ENCODE measurements around the gene SVOP.
A peak's percentile ranks its signal among the peaks of the same experiment; 100 is the strongest.
"Not testable (repeated sequence)": the region's sequence is repeated elsewhere in the genome, so short reads cannot be mapped to it uniquely, and the experiment has no call there.

The SVOP gene, protein sequence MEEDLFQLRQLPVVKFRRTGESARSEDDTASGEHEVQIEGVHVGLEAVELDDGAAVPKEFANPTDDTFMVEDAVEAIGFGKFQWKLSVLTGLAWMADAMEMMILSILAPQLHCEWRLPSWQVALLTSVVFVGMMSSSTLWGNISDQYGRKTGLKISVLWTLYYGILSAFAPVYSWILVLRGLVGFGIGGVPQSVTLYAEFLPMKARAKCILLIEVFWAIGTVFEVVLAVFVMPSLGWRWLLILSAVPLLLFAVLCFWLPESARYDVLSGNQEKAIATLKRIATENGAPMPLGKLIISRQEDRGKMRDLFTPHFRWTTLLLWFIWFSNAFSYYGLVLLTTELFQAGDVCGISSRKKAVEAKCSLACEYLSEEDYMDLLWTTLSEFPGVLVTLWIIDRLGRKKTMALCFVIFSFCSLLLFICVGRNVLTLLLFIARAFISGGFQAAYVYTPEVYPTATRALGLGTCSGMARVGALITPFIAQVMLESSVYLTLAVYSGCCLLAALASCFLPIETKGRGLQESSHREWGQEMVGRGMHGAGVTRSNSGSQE

DNA sequence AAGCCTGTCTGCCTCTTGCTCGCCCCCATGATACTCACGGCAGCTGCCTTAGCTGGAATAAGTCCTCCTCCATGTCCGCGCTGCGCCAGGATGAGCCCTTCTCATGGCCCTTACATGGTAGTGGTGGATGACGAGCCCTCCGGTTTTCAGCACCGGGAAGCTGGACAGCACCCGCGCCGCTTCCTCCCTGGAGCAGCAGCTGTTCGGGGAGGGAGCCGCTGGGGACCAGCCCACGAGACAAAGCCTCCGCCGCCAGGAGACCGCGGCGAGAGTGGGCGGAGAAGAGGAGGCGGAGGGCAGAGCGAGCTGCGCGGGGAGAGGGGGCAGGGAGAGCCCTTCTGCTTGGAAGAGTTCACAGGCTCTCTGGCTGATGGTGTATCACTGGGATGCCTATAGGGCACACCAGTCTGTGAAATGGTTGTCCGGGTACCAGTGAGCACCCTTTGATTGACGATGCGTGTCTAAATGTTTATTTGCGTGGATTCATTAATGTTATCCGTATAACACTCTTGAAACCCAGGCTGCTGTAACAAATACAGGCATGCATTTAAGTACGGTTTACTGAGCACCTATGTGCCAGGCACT lies at the start of gene SVOP:
SVOP (minus strand) TSS at position 273 of the 585 bp plus-strand sequence; CDS start at position 73, 200 bp downstream.
- no peaks in the 10 kb centered on the region for H3K36me3 Mint-ChIP-seq
- H3K4me1 Mint-ChIP-seq = no peaks in the 10 kb centered on the region
- peaks cover 11% of the 10 kb centered on the region for H3K27me3 Mint-ChIP-seq
- H3K27ac Mint-ChIP-seq = no peak within 1 kb of the TSS
- no peaks in the 10 kb centered on the region for H3K9me3 Mint-ChIP-seq
- DNase-seq (ENCODE audit: low spot score in 2 of 2) = peak in 1 of 2 donors; percentile 17
- no peak within 1 kb of the TSS for H3K4me3 Mint-ChIP-seq
- peak; percentile 34 for ATAC-seq (ENCODE audit: low read depth)

GRCh38 chr12:109069307-109070271 lies 48.7 kb upstream of the SVOP start:
- Mint-ChIP-seq H3K4me1 (no peaks in the 10 kb centered on the region), H3K27me3 (no peaks in the 10 kb centered on the region), H3K36me3 (peaks cover 35% of the 10 kb centered on the region), H3K27ac (peak overlapping the region; percentile 29), H3K9me3 (no peaks in the 10 kb centered on the region), H3K4me3 (no peak overlapping the region)
- DNase-seq (ENCODE audit: low spot score in 2 of 2) (no peak), ATAC-seq (ENCODE audit: low read depth) (no peak)

DNA sequence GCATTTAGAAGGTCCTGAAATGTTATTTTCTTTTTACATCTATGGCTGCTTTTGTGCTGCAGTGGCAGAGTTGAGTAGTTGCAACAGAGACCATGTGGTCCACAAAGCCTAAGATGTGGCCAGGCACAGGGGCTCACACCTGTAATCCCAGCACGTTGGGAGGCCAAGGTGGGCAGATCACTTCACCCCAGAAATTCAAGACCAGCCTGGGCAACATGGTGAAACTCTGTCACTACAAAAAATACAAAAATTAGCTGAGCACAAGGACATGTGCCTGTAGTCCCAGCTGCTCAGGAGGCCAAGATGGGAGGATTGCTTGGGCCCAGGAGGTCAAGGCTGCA lies 45.0 kb upstream of the SVOP start:
- DNase-seq (ENCODE audit: low spot score in 2 of 2) (no peak), ATAC-seq (ENCODE audit: low read depth) (no peak)
- peaks cover 29% of the 10 kb centered on the region for H3K36me3 Mint-ChIP-seq
- H3K9me3 Mint-ChIP-seq = no peaks in the 10 kb centered on the region
- no peak overlapping the region for H3K27ac Mint-ChIP-seq
- no peak overlapping the region for H3K4me3 Mint-ChIP-seq
- no peaks in the 10 kb centered on the region for H3K27me3 Mint-ChIP-seq
- H3K4me1 Mint-ChIP-seq = peaks cover 2% of the 10 kb centered on the region

- no peak overlapping the region for H3K4me3 Mint-ChIP-seq
- ATAC-seq (ENCODE audit: low read depth) = no peak
- peaks cover 2% of the 10 kb centered on the region for H3K4me1 Mint-ChIP-seq
- no peaks in the 10 kb centered on the region for H3K9me3 Mint-ChIP-seq
- H3K27me3 Mint-ChIP-seq = no peaks in the 10 kb centered on the region
- no peak overlapping the region for H3K27ac Mint-ChIP-seq
- peaks cover 28% of the 10 kb centered on the region for H3K36me3 Mint-ChIP-seq
- no peak for DNase-seq (ENCODE audit: low spot score in 2 of 2)
Observed at GRCh38 chr12:109065154-109065852, 44.4 kb upstream of the SVOP start.

DNA sequence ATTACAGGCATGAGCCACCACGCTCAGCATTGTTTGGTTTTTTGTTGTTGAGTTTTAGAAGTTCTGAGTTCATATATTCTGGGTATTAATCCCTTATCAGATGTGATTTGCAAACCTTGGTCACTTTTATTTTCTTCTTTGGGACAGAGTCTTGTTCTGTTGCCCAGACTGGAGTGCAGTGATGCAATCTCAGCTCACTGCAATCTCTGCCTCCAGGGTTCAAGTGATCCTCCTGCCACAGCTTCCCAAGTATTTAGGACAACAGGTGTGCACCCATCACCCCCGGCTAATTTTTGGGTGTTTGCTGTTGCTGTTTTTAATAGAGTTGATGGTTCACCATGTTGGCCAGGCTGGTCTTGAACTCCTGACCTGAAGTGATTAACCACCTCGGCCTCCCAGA lies 43.3 kb upstream of the SVOP start:
- H3K36me3 Mint-ChIP-seq = peaks cover 18% of the 10 kb centered on the region

DNA sequence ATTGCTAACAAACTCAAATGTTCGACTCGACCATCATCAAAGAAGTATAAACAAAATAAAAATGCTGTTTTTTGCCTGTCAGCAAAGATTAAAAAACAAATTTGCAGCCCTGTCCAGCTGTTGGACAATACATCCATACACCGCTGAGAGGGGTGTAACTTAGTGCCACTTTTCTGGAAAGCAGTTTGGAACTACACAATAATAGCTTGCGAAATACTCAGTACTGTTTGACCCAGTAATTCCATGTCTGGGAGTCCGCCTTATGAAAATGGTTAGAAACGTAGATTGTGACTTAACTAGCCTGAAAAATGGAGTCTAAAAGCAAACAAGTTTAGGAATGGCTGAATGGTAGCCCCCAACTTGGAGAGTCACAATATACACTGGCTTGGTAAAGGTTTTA lies 37.9 kb upstream of the SVOP start:
- no peaks in the 10 kb centered on the region for H3K27me3 Mint-ChIP-seq
- no peak overlapping the region for H3K4me3 Mint-ChIP-seq
- peaks cover 8% of the 10 kb centered on the region for H3K36me3 Mint-ChIP-seq
- H3K27ac Mint-ChIP-seq = no peak overlapping the region
- peaks cover 6% of the 10 kb centered on the region for H3K4me1 Mint-ChIP-seq
- ATAC-seq (ENCODE audit: low read depth) (no peak), DNase-seq (ENCODE audit: low spot score in 2 of 2) (no peak)
- no peaks in the 10 kb centered on the region for H3K9me3 Mint-ChIP-seq

More for the DNA sequence above, 43.3 kb upstream of the SVOP start:
- Mint-ChIP-seq H3K9me3 (no peaks in the 10 kb centered on the region), H3K27ac (no peak overlapping the region), H3K4me3 (no peak overlapping the region), H3K27me3 (no peaks in the 10 kb centered on the region), H3K4me1 (peaks cover 2% of the 10 kb centered on the region)
- no peak for ATAC-seq (ENCODE audit: low read depth)
- DNase-seq (ENCODE audit: low spot score in 2 of 2) = no peak

- Mint-ChIP-seq H3K27ac (no peak overlapping the region), H3K36me3 (peaks cover 6% of the 10 kb centered on the region), H3K9me3 (no peaks in the 10 kb centered on the region), H3K4me1 (peaks cover 16% of the 10 kb centered on the region), H3K4me3 (no peak overlapping the region), H3K27me3 (no peaks in the 10 kb centered on the region)
- ATAC-seq (ENCODE audit: low read depth) = no peak
- DNase-seq (ENCODE audit: low spot score in 2 of 2) = no peak
Observed at GRCh38 chr12:109057376-109057775, 36.5 kb upstream of the SVOP start.

GRCh38 chr12:109056891-109057290 lies 36.0 kb upstream of the SVOP start:
- Mint-ChIP-seq H3K4me1 (peaks cover 17% of the 10 kb centered on the region), H3K9me3 (no peaks in the 10 kb centered on the region), H3K36me3 (peaks cover 7% of the 10 kb centered on the region), H3K4me3 (no peak overlapping the region), H3K27ac (no peak overlapping the region), H3K27me3 (no peaks in the 10 kb centered on the region)
- no peak for DNase-seq (ENCODE audit: low spot score in 2 of 2)
- ATAC-seq (ENCODE audit: low read depth) = no peak

- peak overlapping the region; percentile 99 for H3K27ac Mint-ChIP-seq
- no peaks in the 10 kb centered on the region for H3K9me3 Mint-ChIP-seq
- DNase-seq (ENCODE audit: low spot score in 2 of 2) (no peak), ATAC-seq (ENCODE audit: low read depth) (no peak)
- peaks cover 7% of the 10 kb centered on the region for H3K36me3 Mint-ChIP-seq
- no peaks in the 10 kb centered on the region for H3K27me3 Mint-ChIP-seq
- no peak overlapping the region for H3K4me3 Mint-ChIP-seq
- H3K4me1 Mint-ChIP-seq = peaks cover 17% of the 10 kb centered on the region
Observed at GRCh38 chr12:109054520-109054919, 33.7 kb upstream of the SVOP start.

DNA sequence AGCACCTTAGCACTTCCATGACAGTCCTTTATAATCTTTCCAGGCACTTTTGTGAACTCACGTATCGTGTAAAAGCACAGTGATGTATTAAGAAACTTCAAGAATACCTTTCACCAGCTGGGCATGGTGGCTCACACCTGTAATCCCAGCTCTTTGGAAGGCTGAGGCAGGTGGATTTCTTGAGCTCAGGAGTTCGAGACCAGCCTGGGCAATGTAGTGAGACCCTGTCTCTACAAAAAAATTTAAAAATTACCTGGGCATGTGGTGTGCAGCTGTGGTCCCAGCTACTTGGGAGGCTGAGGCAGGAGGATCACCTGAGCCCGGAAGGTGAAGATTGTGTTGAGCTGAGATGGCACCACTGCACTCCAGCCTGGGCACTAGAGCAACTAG lies 33.3 kb upstream of the SVOP start:
- DNase-seq (ENCODE audit: low spot score in 2 of 2); H3K36me3 Mint-ChIP-seq; H3K9me3 Mint-ChIP-seq; H3K27me3 Mint-ChIP-seq: not testable (repeated sequence)
- H3K27ac Mint-ChIP-seq = peak overlapping the region; percentile 99
- peaks cover 17% of the 10 kb centered on the region for H3K4me1 Mint-ChIP-seq
- peak; percentile 5 for ATAC-seq (ENCODE audit: low read depth)
- H3K4me3 Mint-ChIP-seq = peak overlapping the region; percentile 99

DNA sequence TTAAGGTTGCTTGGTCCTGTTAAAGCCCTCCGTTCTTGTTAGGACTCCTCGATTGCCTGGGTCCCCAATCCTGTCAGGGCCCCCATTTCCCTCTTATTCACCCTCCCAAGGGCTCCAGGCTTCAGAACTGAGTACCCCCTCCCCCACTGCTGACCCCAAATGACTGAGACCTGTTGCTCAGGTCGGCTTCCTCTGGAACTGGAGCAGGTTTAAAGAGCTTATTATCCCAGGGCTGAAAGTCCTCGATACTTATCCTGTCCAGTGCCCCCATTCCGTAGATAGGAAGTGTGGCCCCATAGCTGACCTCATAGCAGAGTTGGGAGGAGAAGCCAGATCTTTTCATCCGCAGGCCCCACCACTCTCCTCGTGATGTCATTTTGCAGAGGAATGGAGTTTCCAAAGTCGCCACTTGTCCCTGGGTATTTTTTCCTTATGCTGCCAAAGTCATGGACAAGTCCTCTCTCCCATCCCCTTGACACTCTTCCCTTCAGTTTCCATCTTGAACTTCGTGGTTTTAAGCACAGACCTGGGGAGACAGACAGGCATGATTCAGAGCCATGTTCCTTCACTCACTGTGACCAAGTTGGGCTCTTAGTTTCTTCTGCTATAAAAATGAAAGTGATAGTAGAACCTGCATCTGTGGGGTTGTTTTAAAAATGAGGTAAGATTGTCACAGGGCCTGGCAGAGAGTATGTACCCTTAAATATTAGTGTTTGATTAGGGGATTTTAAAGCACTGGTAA lies 32.7 kb upstream of the SVOP start:
- H3K4me3 Mint-ChIP-seq = peak overlapping the region; percentile 99
- peak in 1 of 2 donors; percentile 38 for DNase-seq (ENCODE audit: low spot score in 2 of 2)
- H3K36me3 Mint-ChIP-seq = peaks cover 9% of the 10 kb centered on the region
- H3K27ac Mint-ChIP-seq = peak overlapping the region; percentile 99
- H3K27me3 Mint-ChIP-seq = no peaks in the 10 kb centered on the region
- peak; percentile 66 for ATAC-seq (ENCODE audit: low read depth)
- H3K4me1 Mint-ChIP-seq = peaks cover 17% of the 10 kb centered on the region
- no peaks in the 10 kb centered on the region for H3K9me3 Mint-ChIP-seq

GRCh38 chr12:109052414-109053323 lies 31.8 kb upstream of the SVOP start, which contains the start of gene USP30:
TSS of gene USP30 (plus strand) at chr12:109052576. CDS start at chr12:109052679, 103 bp downstream.
- Mint-ChIP-seq H3K27me3 (no peaks in the 10 kb centered on the region), H3K4me1 (peaks cover 17% of the 10 kb centered on the region), H3K36me3 (peaks cover 7% of the 10 kb centered on the region), H3K4me3 (peak within 1 kb of the TSS; percentile 99), H3K27ac (peak within 1 kb of the TSS; percentile 99), H3K9me3 (no peaks in the 10 kb centered on the region)
- DNase-seq (ENCODE audit: low spot score in 2 of 2) (peak; percentile 77 to 84), ATAC-seq (ENCODE audit: low read depth) (peak; percentile 74)

Data from memory B cell (primary cell).